HCT116 (cell line): ENCODE measurements around the gene GDF2.

Experiments used
- EGR1 ChIP-seq: IDR thresholded peaks from 2 replicates; pipeline ENCODE4 v1.6.1; 2012; ENCODE audit warnings: low read depth
- EZH2 ChIP-seq: fragments of 200-600 bp; sonication (generic); IDR thresholded peaks from 2 replicates; pipeline ENCODE4 v1.6.1; 2017; ENCODE audit warnings: antibody characterized with exemption, mixed run types
- POLR2AphosphoS5 ChIP-seq: IDR thresholded peaks from 2 replicates; pipeline ENCODE4 v1.6.1; 2011; ENCODE audit warnings: mild to moderate bottlenecking, low read depth, low read length, moderate library complexity
- TF ChIP-seq, protein P1 (sequence below): IDR thresholded peaks from 2 replicates; pipeline ENCODE4 v1.6.1; 2012
- TF ChIP-seq, protein P2 (sequence below), 3 experiments: fragments of 200-600 bp in 1 of 3; sonication (generic) in 1 of 3; IDR thresholded peaks in 2 of 3; conservative IDR thresholded peaks in 1 of 3; 2 replicates each; pipeline ENCODE4 v1.5.1; 2012 to 2017; ENCODE audit warnings: low read depth in 2 of 3, low read length in 2 of 3, antibody characterized with exemption in 1 of 3, borderline replicate concordance in 1 of 3, control low read depth in 1 of 3, mild to moderate bottlenecking in 1 of 3, mixed read lengths in 1 of 3, mixed run types in 1 of 3, moderate library complexity in 1 of 3; ENCODE audit not compliant: insufficient read depth in 1 of 3

GRCh38 chr10:47312663-47312995, 9.6 kb upstream of the GDF2 start:
- no peak for TF ChIP-seq EGR1
- TF ChIP-seq EZH2: no peak
- TF ChIP-seq, protein P1, sequence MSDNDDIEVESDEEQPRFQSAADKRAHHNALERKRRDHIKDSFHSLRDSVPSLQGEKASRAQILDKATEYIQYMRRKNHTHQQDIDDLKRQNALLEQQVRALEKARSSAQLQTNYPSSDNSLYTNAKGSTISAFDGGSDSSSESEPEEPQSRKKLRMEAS: no peak
- no peak for TF ChIP-seq POLR2AphosphoS5
- TF ChIP-seq, protein P2, sequence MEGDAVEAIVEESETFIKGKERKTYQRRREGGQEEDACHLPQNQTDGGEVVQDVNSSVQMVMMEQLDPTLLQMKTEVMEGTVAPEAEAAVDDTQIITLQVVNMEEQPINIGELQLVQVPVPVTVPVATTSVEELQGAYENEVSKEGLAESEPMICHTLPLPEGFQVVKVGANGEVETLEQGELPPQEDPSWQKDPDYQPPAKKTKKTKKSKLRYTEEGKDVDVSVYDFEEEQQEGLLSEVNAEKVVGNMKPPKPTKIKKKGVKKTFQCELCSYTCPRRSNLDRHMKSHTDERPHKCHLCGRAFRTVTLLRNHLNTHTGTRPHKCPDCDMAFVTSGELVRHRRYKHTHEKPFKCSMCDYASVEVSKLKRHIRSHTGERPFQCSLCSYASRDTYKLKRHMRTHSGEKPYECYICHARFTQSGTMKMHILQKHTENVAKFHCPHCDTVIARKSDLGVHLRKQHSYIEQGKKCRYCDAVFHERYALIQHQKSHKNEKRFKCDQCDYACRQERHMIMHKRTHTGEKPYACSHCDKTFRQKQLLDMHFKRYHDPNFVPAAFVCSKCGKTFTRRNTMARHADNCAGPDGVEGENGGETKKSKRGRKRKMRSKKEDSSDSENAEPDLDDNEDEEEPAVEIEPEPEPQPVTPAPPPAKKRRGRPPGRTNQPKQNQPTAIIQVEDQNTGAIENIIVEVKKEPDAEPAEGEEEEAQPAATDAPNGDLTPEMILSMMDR (IDR thresholded peaks at IDR 0.05 in 2 of 3, conservative IDR thresholded peaks at IDR 0.05 in 1 of 3; ENCODE audit: borderline replicate concordance in 1 of 3, insufficient read depth in 1 of 3, low read depth in 2 of 3, low read length in 2 of 3): no peak
